GM23338 (cell line): ENCODE data around the gene DCAF10.

ENCODE experiments used
- CTCF ChIP-seq, 2 experiments: fragments of 200-600 bp in 1 of 2; sonication (generic) in 1 of 2; conservative IDR thresholded peaks; 2 replicates each; pipeline versions ENCODE4 v1.5.1 to v1.6.1; 2016 to 2017; ENCODE audit warnings: antibody characterized with exemption in 2 of 2, low read depth in 2 of 2, mild to moderate bottlenecking in 2 of 2, moderate library complexity in 1 of 2
- EZH2 ChIP-seq: fragments of 200-600 bp; sonication (generic); IDR thresholded peaks from one replicate; pipeline ENCODE4 v1.8.0; 2017; ENCODE audit warnings: antibody characterized with exemption, mild to moderate bottlenecking, low read depth; ENCODE audit not compliant: unreplicated experiment
- POLR2AphosphoS5 ChIP-seq: IDR thresholded peaks from 2 replicates; pipeline ENCODE4 v1.6.1; 2016; ENCODE audit warnings: antibody characterized with exemption, low read depth
- ZNF114 ChIP-seq: fragments of 250-450 bp; sonication (Bioruptor Pico); IDR thresholded peaks from 2 replicates; pipeline ENCODE4 v1.5.0; 2020; ENCODE audit warnings: mild to moderate bottlenecking, moderate library complexity

GRCh38 chr9:37812773-37813379 lies 12.3 kb downstream of the DCAF10 start:
- no peak for TF ChIP-seq CTCF (conservative IDR thresholded peaks at IDR 0.05; ENCODE audit: low read depth in 2 of 2)
- TF ChIP-seq EZH2, result no peak
- TF ChIP-seq POLR2AphosphoS5, result no peak
- TF ChIP-seq ZNF114 (CRISPR knock-in tag), result no peak
